Subcutaneous abdominal adipose tissue (tissue), 5 donors: ENCODE measurements around the gene ZNF511.
"Not testable (repeated sequence)": the region's sequence is repeated elsewhere in the genome, so short reads cannot be mapped to it uniquely, and the experiment has no call there.

ENCODE experiments used
- H3K27ac ChIP-seq: one replicate; pipeline ENCODE4 v1.7.0; 2013; ENCODE audit warnings: low read depth, mild to moderate bottlenecking, inconsistent platforms, low read length, moderate library complexity
- H3K27me3 ChIP-seq, 5 donors: one replicate each; pipeline ENCODE4 v1.7.0; 2013; ENCODE audit warnings: low read length in 5 of 5, inconsistent platforms in 1 of 5; ENCODE audit not compliant: control insufficient read depth in 5 of 5, insufficient read depth in 4 of 5
- H3K36me3 ChIP-seq, 5 donors: one replicate each; pipeline ENCODE4 v1.7.0; 2013; ENCODE audit warnings: low read length in 5 of 5; ENCODE audit not compliant: control insufficient read depth in 5 of 5, insufficient read depth in 5 of 5
- H3K4me1 ChIP-seq, 5 donors: one replicate each; pipeline ENCODE4 v1.7.0; 2013; ENCODE audit warnings: low read length in 5 of 5, mild to moderate bottlenecking in 3 of 5, moderate library complexity in 1 of 5; ENCODE audit not compliant: control insufficient read depth in 5 of 5, insufficient read depth in 5 of 5
- H3K4me3 ChIP-seq, 5 donors: one replicate each; pipeline ENCODE4 v1.7.0; 2013; ENCODE audit warnings: low read length in 5 of 5, low read depth in 1 of 5
- H3K9ac ChIP-seq, 5 donors: one replicate each; pipeline ENCODE4 v1.7.0; 2013; ENCODE audit warnings: low read length in 5 of 5, mild to moderate bottlenecking in 4 of 5, moderate library complexity in 3 of 5
- H3K9me3 ChIP-seq, 5 donors: one replicate each; pipeline ENCODE4 v1.7.0; 2013; ENCODE audit warnings: low read length in 5 of 5; ENCODE audit not compliant: control insufficient read depth in 5 of 5
- donor health status: healthy.
- donor health status: healthy.
- donor health status: healthy.
- donor health status: healthy.
- donor health status: healthy.

The ZNF511 gene

GRCh38 chr10:133322064-133322709 lies 13.5 kb downstream of the ZNF511 start:
- not testable (repeated sequence) for H3K9ac ChIP-seq, H3K4me3 ChIP-seq, H3K27ac ChIP-seq, H3K36me3 ChIP-seq, H3K9me3 ChIP-seq
- H3K27me3 ChIP-seq: peaks cover 28 to 41% (median 33%) of the 10 kb centered on the region in 5 donors
- peaks cover 0 to 24% (median 17%) of the 10 kb centered on the region in 5 donors for H3K4me1 ChIP-seq

GRCh38 chr10:133324198-133324792 lies 15.6 kb downstream of the ZNF511 start:
- Histone ChIP-seq H3K4me3 (no peak overlapping the region), H3K9me3 (peaks cover 0 to 7% (median 0%) of the 10 kb centered on the region in 5 donors), H3K27me3 (peaks cover 32 to 53% (median 46%) of the 10 kb centered on the region in 5 donors), H3K27ac (no peak overlapping the region), H3K36me3 (no peaks in the 10 kb centered on the region), H3K9ac (no peak overlapping the region), H3K4me1 (peaks cover 0 to 16% (median 13%) of the 10 kb centered on the region in 5 donors)

GRCh38 chr10:133324857-133325260 lies 16.1 kb downstream of the ZNF511 start:
- no peak overlapping the region for H3K27ac ChIP-seq
- peaks cover 32 to 52% (median 43%) of the 10 kb centered on the region in 5 donors for H3K27me3 ChIP-seq
- H3K9ac ChIP-seq: no peak overlapping the region
- H3K36me3 ChIP-seq: no peaks in the 10 kb centered on the region
- H3K4me3 ChIP-seq: peak overlapping the region in 2 of 5 donors; percentile 47 to 55
- H3K9me3 ChIP-seq: peaks cover 0 to 7% (median 0%) of the 10 kb centered on the region in 5 donors
- peaks cover 0 to 19% (median 15%) of the 10 kb centered on the region in 5 donors for H3K4me1 ChIP-seq

- Histone ChIP-seq H3K9ac (no peak overlapping the region), H3K27me3 (peaks cover 32 to 52% (median 42%) of the 10 kb centered on the region in 5 donors)
These were observed 16.9 kb downstream of the ZNF511 start for GRCh38 chr10:133325440-133326222.

GRCh38 chr10:133326223-133326551 lies 17.5 kb downstream of the ZNF511 start:
- H3K36me3 ChIP-seq: no peaks in the 10 kb centered on the region
- H3K4me1 ChIP-seq: peaks cover 0 to 21% (median 18%) of the 10 kb centered on the region in 5 donors
- no peak overlapping the region for H3K9ac ChIP-seq
- H3K4me3 ChIP-seq: peak overlapping the region in 1 of 5 donors; percentile 55
- H3K27ac ChIP-seq: no peak overlapping the region
- peaks cover 0 to 2% (median 0%) of the 10 kb centered on the region in 5 donors for H3K9me3 ChIP-seq
- H3K27me3 ChIP-seq: peaks cover 34 to 57% (median 42%) of the 10 kb centered on the region in 5 donors

More at GRCh38 chr10:133325440-133326222, 16.9 kb downstream of the ZNF511 start:
- Histone ChIP-seq H3K4me3 (peak overlapping the region in 4 of 5 donors; percentile 11 to 55 (median 32)), H3K4me1 (peaks cover 0 to 21% (median 18%) of the 10 kb centered on the region in 5 donors), H3K27ac (no peak overlapping the region), H3K9me3 (peaks cover 0 to 7% (median 0%) of the 10 kb centered on the region in 5 donors), H3K36me3 (no peaks in the 10 kb centered on the region)

GRCh38 chr10:133326745-133327650 lies 18.3 kb downstream of the ZNF511 start:
- no peak overlapping the region for H3K27ac ChIP-seq
- H3K9ac ChIP-seq: no peak overlapping the region
- H3K36me3 ChIP-seq: no peaks in the 10 kb centered on the region
- H3K27me3 ChIP-seq: peaks cover 35 to 60% (median 42%) of the 10 kb centered on the region in 5 donors
- H3K4me1 ChIP-seq: peaks cover 0 to 21% (median 18%) of the 10 kb centered on the region in 5 donors
- no peak overlapping the region for H3K4me3 ChIP-seq
- no peaks in the 10 kb centered on the region for H3K9me3 ChIP-seq

GRCh38 chr10:133327651-133328357 lies 19.1 kb downstream of the ZNF511 start:
- Histone ChIP-seq H3K27me3 (peaks cover 41 to 67% (median 42%) of the 10 kb centered on the region in 5 donors), H3K9ac (no peak overlapping the region), H3K36me3 (no peaks in the 10 kb centered on the region), H3K9me3 (no peaks in the 10 kb centered on the region), H3K4me1 (peaks cover 0 to 21% (median 18%) of the 10 kb centered on the region in 5 donors), H3K4me3 (no peak overlapping the region), H3K27ac (no peak overlapping the region)

- no peak overlapping the region for H3K27ac ChIP-seq
- no peak overlapping the region for H3K4me3 ChIP-seq
- H3K9me3 ChIP-seq: no peaks in the 10 kb centered on the region
- no peak overlapping the region for H3K9ac ChIP-seq
- peaks cover 0 to 21% (median 18%) of the 10 kb centered on the region in 5 donors for H3K4me1 ChIP-seq
- peaks cover 41 to 66% (median 43%) of the 10 kb centered on the region in 5 donors for H3K27me3 ChIP-seq
- no peaks in the 10 kb centered on the region for H3K36me3 ChIP-seq
These were observed 19.9 kb downstream of the ZNF511 start for GRCh38 chr10:133328358-133329343.
